Sigmoid colon (tissue), 3 donors: ENCODE data around the gene EHD4.

Experiments used
- CTCF ChIP-seq, 4 experiments: fragments of 450-650 bp in 3 of 4; fragments of 200-600 bp in 1 of 4; IDR thresholded peaks; one replicate each; pipeline ENCODE4 v1.5.1; 2016 to 2019; ENCODE audit warnings: antibody characterized with exemption in 4 of 4, mild to moderate bottlenecking in 3 of 4, moderate library complexity in 2 of 4
- POLR2A ChIP-seq, 2 donors: fragments of 450-650 bp; IDR thresholded peaks; one replicate each; pipeline ENCODE4 v1.6.1; 2016; ENCODE audit warnings: antibody characterized with exemption in 2 of 2, mild to moderate bottlenecking in 2 of 2, moderate library complexity in 2 of 2

GRCh38 chr15:41961001-41961518 lies 11.3 kb downstream of the EHD4 start:
- TF ChIP-seq CTCF (IDR thresholded peaks at IDR 0.05) (no peak), POLR2A (IDR thresholded peaks at IDR 0.05) (no peak)
